Right atrium auricular region (tissue), 2 donors: ENCODE data around the gene PRELID3B. TPM values are rescaled to one million over a fixed set of nuclear protein-coding genes. Genes with fewer than 3 reads are reported as not detected.

Experiments used
- DNase-seq: peaks from one replicate; pipeline ENCODE4 v3.0.0-alpha.2; 2019; ENCODE audit warnings: low spot score
- H3K27ac ChIP-seq, 2 donors: fragments of 200-600 bp; sonication (generic); 1 replicate in 1 of 2; 2 replicates in 1 of 2; pipeline ENCODE4 v1.5.1; 2016 to 2019
- H3K27me3 ChIP-seq, 2 donors: fragments of 200-600 bp; sonication (generic); one replicate each; pipeline versions ENCODE4 v1.5.1 to v1.6.0; 2017 to 2019
- H3K36me3 ChIP-seq: fragments of 200-600 bp; sonication (generic); one replicate; pipeline ENCODE4 v1.5.1; 2016
- H3K4me1 ChIP-seq, 2 donors: fragments of 200-600 bp; sonication (generic); one replicate each; pipeline versions ENCODE4 v1.5.1 to v1.6.0; 2017 to 2019
- H3K4me3 ChIP-seq, 2 donors: fragments of 200-600 bp; sonication (generic); 1 replicate in 1 of 2; 2 replicates in 1 of 2; pipeline ENCODE4 v1.5.1; 2017 to 2019; ENCODE audit warnings: mild to moderate bottlenecking in 1 of 2, moderate library complexity in 1 of 2
- H3K9me3 ChIP-seq, 2 donors: fragments of 200-600 bp; sonication (generic); one replicate each; pipeline ENCODE4 v1.5.1; 2019
- total RNA-seq, 2 donors: library from RNA; depleted of rRNA; stranded (reverse); fragments of >200 nt; gene quantifications; one replicate each; pipeline ENCODE4 v1.1.0, GENCODE V29; 2016
- TF ChIP-seq, protein P1 (sequence below), 2 donors: fragments of 200-600 bp; sonication (generic); IDR thresholded peaks; one replicate each; pipeline ENCODE4 v1.5.1; 2019; ENCODE audit warnings: antibody characterized with exemption in 2 of 2

The PRELID3B gene
- 10 to 100 TPM; 34.6 to 35.2 TPM for total RNA-seq

- TF ChIP-seq, protein P1, sequence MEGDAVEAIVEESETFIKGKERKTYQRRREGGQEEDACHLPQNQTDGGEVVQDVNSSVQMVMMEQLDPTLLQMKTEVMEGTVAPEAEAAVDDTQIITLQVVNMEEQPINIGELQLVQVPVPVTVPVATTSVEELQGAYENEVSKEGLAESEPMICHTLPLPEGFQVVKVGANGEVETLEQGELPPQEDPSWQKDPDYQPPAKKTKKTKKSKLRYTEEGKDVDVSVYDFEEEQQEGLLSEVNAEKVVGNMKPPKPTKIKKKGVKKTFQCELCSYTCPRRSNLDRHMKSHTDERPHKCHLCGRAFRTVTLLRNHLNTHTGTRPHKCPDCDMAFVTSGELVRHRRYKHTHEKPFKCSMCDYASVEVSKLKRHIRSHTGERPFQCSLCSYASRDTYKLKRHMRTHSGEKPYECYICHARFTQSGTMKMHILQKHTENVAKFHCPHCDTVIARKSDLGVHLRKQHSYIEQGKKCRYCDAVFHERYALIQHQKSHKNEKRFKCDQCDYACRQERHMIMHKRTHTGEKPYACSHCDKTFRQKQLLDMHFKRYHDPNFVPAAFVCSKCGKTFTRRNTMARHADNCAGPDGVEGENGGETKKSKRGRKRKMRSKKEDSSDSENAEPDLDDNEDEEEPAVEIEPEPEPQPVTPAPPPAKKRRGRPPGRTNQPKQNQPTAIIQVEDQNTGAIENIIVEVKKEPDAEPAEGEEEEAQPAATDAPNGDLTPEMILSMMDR (IDR thresholded peaks at IDR 0.05) = peak in 1 of 2 donors; percentile 15
- no peaks in the 10 kb centered on the region for H3K9me3 ChIP-seq
Measured at GRCh38 chr20:59042151-59042795, at the start of gene PRELID3B. TSS of gene PRELID3B (minus strand) at chr20:59042786. CDS start at chr20:59042730, 56 bp downstream.

DNA sequence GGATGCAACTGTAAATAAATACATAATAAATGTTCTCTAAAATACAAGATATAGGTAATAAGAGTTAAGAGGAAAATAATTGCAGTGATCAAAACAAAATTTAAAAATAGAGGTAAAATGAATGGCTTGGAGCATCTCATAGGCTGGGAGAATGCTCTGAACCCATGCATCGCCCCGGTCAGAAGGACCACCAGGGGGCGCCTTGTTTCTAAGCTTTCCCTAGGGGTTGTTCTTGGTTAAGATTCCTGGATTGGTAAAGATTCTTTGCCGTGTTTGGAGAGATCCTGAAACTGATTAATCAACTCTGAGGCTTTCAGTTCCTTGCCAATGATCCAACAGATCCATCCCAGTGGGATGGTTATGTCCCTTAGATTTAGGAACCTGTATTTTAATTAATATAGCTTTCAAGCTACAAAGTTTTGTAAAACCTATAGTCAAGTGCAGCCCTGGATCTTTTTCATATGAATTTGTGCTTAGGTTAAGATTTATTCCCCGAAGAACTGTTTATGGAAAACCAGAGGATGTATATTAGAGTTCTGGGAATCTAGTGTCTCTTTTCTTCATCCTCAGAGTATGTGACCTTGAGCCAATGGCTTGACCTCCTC is 45.3 kb upstream of the PRELID3B start:
- TF ChIP-seq, protein P1 (IDR thresholded peaks at IDR 0.05) = peak; percentile 67 to 89
- H3K9me3 ChIP-seq = no peaks in the 10 kb centered on the region
- H3K4me3 ChIP-seq = no peak overlapping the region
- H3K36me3 ChIP-seq = no peaks in the 10 kb centered on the region
- H3K27ac ChIP-seq = no peak overlapping the region
- peaks cover 0 to 9% of the 10 kb centered on the region in 2 donors for H3K4me1 ChIP-seq
- no peaks in the 10 kb centered on the region for H3K27me3 ChIP-seq
- DNase-seq = peak; percentile 86

More at GRCh38 chr20:59042151-59042795, at the start of gene PRELID3B:
- Histone ChIP-seq H3K4me1 (peaks cover 0 to 28% of the 10 kb centered on the region in 2 donors), H3K27ac (peak within 1 kb of the TSS; percentile 89 to 93), H3K27me3 (no peaks in the 10 kb centered on the region), H3K36me3 (peaks cover 10% of the 10 kb centered on the region), H3K4me3 (peak within 1 kb of the TSS; percentile 89 to 90)
- no peak for DNase-seq

DNA sequence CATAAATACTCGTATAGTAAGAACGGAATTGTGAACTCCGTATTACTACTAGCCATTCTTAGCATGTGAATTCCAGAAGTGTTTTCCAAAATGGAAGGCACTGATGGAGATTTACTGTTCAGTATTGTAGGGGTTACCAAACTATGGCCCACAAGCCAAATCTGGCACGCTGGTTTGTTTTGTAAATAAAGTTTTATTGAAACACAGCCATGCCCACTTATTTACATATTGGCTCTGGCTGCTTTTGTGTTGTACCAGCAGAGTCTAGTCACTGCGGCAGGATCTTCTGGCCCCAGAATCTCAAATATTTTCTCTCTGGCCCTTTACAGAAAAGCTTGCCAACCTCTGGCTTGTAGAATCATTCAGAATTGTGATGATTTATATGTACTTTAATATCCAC is 44.3 kb upstream of the PRELID3B start:
- Histone ChIP-seq H3K27me3 (no peaks in the 10 kb centered on the region), H3K9me3 (no peaks in the 10 kb centered on the region), H3K36me3 (no peaks in the 10 kb centered on the region), H3K4me1 (peaks cover 0 to 9% of the 10 kb centered on the region in 2 donors), H3K27ac (no peak overlapping the region), H3K4me3 (no peak overlapping the region)
- TF ChIP-seq, protein P1 (IDR thresholded peaks at IDR 0.05) = no peak
- no peak for DNase-seq

DNA sequence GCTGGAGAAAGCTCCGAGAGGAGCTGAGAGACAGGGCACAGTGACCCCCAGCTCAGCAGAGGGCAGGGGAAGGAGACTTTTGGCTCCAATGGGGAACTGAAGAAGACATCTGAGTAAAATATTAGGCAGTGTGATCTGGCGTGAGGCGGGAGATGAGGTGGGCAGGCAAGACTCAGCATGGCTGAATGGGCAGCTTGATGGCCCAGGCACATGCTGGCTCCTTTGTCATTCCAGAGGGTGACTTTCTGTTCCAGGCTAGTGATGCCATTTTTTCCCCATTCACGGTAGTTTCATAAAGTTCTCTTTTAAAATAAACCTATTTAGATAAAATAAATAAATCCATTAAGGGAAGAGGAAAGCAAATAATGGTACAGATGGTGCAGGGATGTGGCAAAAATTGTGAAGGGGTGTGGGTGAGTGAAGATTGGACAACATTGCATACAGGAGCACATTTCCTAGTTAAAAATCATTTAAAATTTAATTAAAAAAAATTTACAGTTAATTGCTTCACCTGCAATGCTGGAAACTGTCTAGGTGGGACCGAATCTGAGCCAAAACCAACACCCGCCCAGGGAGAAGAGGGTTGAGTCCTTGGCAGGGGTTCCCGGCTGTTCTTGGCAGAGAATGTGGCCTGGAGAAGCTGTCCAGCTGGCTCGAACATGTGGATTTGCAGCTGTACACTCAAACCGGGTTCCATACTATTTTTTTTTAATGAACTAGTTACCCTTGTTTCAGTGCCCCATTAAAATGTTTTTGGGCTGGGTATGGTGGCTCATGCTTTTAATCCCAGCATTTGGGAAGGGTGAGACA is 41.7 kb upstream of the PRELID3B start:
- Histone ChIP-seq H3K4me1 (peaks cover 0 to 9% of the 10 kb centered on the region in 2 donors), H3K36me3 (no peaks in the 10 kb centered on the region), H3K27ac (no peak overlapping the region), H3K4me3 (no peak overlapping the region), H3K27me3 (no peaks in the 10 kb centered on the region), H3K9me3 (no peaks in the 10 kb centered on the region)
- TF ChIP-seq, protein P1 (IDR thresholded peaks at IDR 0.05) = no peak
- DNase-seq = no peak

DNA sequence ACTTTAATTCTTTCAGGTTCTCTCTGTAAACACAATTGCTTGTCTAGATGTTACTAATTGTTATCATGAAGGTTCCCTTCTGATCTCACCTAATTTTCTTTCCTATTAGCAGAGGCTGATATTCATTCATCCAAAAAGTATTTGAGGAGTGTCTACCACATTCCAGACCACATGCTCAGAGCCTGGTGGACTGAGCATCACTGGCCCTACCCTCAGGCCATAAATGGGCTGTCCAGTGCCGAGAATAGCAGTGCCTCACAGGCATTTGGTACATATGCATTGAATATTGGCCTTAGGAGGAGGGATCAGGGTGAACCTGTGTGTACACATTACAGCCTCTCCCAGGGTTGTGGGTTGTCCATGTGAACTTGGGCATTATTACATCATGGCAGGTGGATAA is 40.4 kb upstream of the PRELID3B start:
- Histone ChIP-seq H3K36me3 (no peaks in the 10 kb centered on the region), H3K4me1 (peaks cover 0 to 9% of the 10 kb centered on the region in 2 donors), H3K4me3 (no peak overlapping the region), H3K27ac (no peak overlapping the region), H3K27me3 (no peaks in the 10 kb centered on the region), H3K9me3 (no peaks in the 10 kb centered on the region)
- TF ChIP-seq, protein P1 (IDR thresholded peaks at IDR 0.05) = no peak
- no peak for DNase-seq
